SH-SY5Y (cell line): ENCODE measurements around the gene RAX.

Experiments
- GATA2 ChIP-seq: IDR thresholded peaks from 2 replicates; pipeline ENCODE4 v1.6.1; 2011; ENCODE audit warnings: mild to moderate bottlenecking, low read depth, low read length
- GATA3 ChIP-seq: IDR thresholded peaks from 2 replicates; pipeline ENCODE4 v1.6.1; 2011; ENCODE audit warnings: low read depth, mild to moderate bottlenecking, low read length, moderate library complexity

GRCh38 chr18:59231877-59232276, 41.4 kb downstream of the RAX start:
- TF ChIP-seq GATA3 = no peak
- TF ChIP-seq GATA2 = no peak
